Measurements from ENCODE around the gene STC2.
A peak's percentile ranks its signal among the peaks of the same experiment; 100 is the strongest.

Gene STC2

DNA sequence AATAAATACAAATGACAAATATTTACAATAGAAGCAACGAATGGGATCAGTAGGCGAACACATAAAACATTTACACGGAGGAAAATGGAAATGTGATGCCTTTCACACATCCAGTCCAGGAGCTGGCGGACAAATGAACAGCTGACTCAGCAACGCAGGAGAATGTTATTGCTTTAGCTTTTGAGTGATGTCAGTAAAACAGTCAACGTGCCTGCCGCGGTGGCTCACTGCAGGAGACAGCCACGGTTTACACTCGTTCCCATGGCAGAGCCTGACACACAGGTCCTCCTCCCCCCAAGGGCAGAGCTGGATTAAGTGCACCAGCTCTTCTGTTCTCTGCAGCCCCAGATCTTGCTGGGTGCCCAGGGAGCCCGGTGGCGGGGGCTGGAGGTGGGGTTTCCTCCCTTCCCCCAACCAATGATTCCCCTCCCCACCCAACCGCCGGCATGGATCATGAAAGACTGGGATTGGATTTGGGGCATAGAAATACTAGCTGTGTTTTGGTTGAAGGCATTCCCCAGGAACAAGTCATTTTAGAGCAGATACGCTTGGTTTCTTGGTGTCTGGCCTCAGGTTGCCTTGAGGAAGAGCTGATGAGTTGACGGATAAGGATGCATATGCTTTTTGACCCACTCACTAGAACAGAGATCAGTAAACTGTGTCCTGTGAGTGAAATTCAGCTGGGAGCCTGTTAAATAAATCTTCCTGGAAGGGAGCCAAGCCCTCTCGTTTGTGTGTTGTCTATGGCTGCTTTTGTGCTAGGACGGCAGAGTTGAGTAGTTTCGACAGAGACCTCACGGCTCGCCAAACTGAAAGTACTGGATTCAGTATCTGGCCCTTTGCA is 12.5 kb downstream of the STC2 start:
- DNase-seq (ENCODE audit: insufficient read length, low spot score) (peak; percentile 22), FAIRE-seq (peak; percentile 79)

DNA sequence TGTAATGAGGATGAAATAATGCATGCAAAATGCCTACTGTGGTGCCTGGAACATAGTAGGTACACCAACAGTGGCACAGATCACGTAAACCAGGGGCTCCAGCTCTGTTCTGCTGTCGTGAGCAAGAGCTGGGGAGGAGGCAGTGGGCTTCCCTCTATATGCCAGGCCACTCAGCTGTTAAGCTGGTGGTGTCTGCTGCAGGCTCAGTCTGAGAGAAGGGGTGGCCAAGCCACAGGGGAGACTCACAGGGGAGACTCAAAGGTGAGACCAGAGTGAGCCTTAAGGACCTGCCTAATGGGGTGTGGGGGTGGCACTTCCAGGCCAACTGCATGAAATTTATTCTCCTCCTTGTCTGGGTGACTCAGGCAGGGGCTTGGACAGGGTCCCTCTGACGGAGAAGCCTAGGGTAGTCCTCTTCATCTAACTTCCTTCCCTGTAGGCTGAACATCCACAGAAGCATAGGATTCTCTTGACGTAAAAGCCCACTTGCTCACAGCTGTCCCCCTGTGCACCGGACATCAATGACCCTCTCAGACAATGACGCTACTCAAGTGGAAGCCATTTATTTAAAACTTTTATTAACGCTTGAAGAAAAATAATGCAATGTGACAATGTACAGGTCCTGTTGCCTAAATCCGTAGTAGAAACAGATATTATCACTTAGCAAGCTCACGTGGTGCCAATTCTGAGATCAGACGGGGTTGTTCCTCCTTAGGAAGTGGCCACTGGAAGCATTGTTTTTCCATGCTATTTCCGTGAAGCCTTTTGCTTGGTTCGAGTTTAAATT is 13.9 kb downstream of the STC2 start:
- no peak for FAIRE-seq
- DNase-seq (ENCODE audit: insufficient read length, low spot score): no peak

DNA sequence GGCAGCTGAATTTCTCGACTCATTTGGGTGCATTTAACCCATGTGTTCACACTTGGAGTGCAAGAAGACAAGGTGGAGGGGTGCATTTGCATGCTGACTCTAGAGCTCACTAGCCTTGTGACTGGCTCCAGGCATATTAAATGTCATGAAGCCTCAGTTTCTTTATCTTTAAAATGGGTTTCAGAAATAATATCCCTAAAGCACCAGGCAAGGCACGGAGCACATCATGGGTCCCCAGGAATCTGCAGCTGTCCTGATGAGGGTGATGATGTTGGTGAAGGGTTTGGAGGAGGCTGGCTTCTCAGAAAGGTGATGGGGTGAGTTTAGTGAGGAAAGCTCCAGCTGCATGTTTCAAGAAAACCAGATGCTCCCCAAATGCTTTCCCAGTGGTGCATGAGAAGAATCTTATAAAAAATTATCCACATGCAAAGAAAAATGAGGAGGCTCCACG is 14.8 kb downstream of the STC2 start:
- FAIRE-seq: no peak

DNA sequence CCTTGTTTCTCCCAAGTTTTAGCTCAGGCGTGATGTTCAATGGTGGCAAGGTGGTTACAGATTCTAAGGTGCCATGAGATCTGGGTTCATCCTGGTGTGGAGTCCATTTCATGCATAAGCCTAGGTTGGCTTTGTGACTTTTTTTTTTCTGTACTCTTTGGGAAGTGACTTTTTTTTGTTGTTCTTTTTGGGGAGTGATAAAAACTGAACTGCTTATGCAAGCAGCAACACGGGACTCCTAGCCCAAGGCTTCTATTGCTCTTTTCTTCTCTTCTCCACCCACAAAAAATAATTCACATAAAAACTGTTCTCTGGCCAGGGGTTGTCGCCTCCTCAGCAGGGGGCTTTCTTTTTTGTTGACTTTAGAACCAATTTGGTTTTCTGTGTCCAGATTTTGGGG is 15.4 kb downstream of the STC2 start:
- FAIRE-seq: no peak

More for the DNA sequence above, 14.8 kb downstream of the STC2 start:
- DNase-seq (ENCODE audit: insufficient read length, low spot score): no peak

GRCh38 chr5:173311818-173312585 is 16.2 kb downstream of the STC2 start:
- no peak for DNase-seq (ENCODE audit: insufficient read length, low spot score)
- FAIRE-seq: no peak

More for the DNA sequence above, 15.4 kb downstream of the STC2 start:
- no peak for DNase-seq (ENCODE audit: insufficient read length, low spot score)

GRCh38 chr5:173310861-173311785 is 17.1 kb downstream of the STC2 start:
- FAIRE-seq: no peak
- DNase-seq (ENCODE audit: insufficient read length, low spot score): no peak

- DNase-seq (ENCODE audit: insufficient read length, low spot score): no peak
- FAIRE-seq: no peak
Observed at GRCh38 chr5:173310218-173310769, 17.9 kb downstream of the STC2 start.

GRCh38 chr5:173309731-173310130 is 18.5 kb downstream of the STC2 start:
- FAIRE-seq (no peak), DNase-seq (ENCODE audit: insufficient read length, low spot score) (no peak)

- no peak for FAIRE-seq
- no peak for DNase-seq (ENCODE audit: insufficient read length, low spot score)
Observed at GRCh38 chr5:173308226-173308625, 20.0 kb downstream of the STC2 start.

DNA sequence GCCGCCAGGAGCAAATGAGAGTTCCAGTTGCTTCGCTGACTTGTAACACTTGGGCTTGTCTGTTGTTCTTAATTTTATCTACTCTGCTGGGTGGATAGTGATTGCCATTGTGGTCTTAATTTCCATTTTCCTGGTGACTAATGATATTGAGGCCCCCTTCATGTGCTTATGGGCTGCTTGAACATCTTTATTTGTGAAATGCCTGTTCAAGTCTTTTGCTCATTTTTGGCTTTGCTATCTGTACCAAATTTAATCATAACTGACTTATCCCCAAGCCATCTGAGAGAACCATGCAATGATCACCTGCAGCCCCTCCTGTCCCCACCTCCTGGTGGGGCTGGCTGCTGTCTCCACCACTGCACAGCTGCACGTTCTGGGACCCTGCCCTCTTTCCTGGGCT is 20.5 kb downstream of the STC2 start:
- FAIRE-seq (no peak), DNase-seq (ENCODE audit: insufficient read length, low spot score) (no peak)

DNA sequence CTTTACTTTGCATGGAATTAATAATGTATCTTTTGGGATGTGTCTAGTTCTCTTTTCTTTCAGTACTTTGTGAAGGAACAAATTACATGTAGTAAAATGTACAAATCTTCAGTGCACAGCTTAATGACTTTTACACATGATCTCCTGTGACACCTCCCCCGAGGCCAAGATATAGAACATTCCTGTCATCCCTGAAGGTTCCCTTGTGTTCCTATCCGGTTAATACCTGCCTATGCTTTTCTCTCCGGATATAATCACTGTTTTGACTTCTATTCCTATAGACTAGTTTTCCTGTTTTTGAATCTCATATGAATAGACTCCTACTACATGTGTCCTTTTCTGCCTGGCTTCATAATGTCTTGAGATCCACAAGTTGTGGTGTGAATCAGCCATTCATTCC is 21.5 kb downstream of the STC2 start:
- FAIRE-seq (no peak), DNase-seq (ENCODE audit: insufficient read length, low spot score) (no peak)

- DNase-seq (ENCODE audit: insufficient read length, low spot score): no peak
- no peak for FAIRE-seq
Observed at GRCh38 chr5:173304591-173304988, 23.6 kb downstream of the STC2 start.

- peak; percentile 72 for FAIRE-seq
- DNase-seq (ENCODE audit: insufficient read length, low spot score): peak; percentile 68
Observed at GRCh38 chr5:173303878-173304590, 24.2 kb downstream of the STC2 start.

GRCh38 chr5:173302546-173303155 is 25.6 kb downstream of the STC2 start:
- DNase-seq (ENCODE audit: insufficient read length, low spot score) (peak; percentile 87), FAIRE-seq (peak; percentile 98)

GRCh38 chr5:173301695-173302545 is 26.3 kb downstream of the STC2 start:
- FAIRE-seq (no peak), DNase-seq (ENCODE audit: insufficient read length, low spot score) (no peak)

GRCh38 chr5:173300389-173301047 is 27.7 kb downstream of the STC2 start:
- DNase-seq (ENCODE audit: insufficient read length, low spot score) (no peak), FAIRE-seq (no peak)

- no peak for DNase-seq (ENCODE audit: insufficient read length, low spot score)
- no peak for FAIRE-seq
Observed at GRCh38 chr5:173299820-173300219, 28.4 kb downstream of the STC2 start.
